GM12878 (cell line): ENCODE results near the gene RAB13. TPM values are rescaled to one million over a fixed set of nuclear protein-coding genes. Genes with fewer than 3 reads are reported as not detected.

Source experiments
- ATAC-seq: fragments of 200-7000 bp; cut with Tn5 transposase; 3 replicates; pipeline ENCODE4 v1.9.1; 2020; ENCODE audit warnings: mild to moderate bottlenecking, moderate library complexity
- BruUV-seq: library from RNA; stranded (reverse); fragments of 400-500 nt; replicated peaks from 2 replicates; lab custom pipeline; 2021; lab: Mats Ljungman, UMichigan
- CTCF ChIA-PET: fragments of 300-600 bp; sonication (Branson Sonifier 250); formaldehyde crosslinking; extraction: SDS; loops from one replicate; lab custom pipeline; 2021; ENCODE audit warnings: inconsistent platforms; lab: Yijun Ruan, JAX
- POLR2A ChIA-PET: fragments of 350-600 bp; formaldehyde crosslinking; extraction: SDS; loops from one replicate; lab custom pipeline; 2021; ENCODE audit warnings: inconsistent platforms; lab: Charles Lee
- RAD21 ChIA-PET: fragments of 300-600 bp; sonication (Branson Sonifier 250); formaldehyde crosslinking; loops from one replicate; lab custom pipeline; 2023; ENCODE audit warnings: antibody characterized with exemption; ENCODE audit not compliant: unreplicated experiment; lab: Charles Lee
- SMC1A ChIA-PET: fragments of 300-600 bp; sonication (Branson Sonifier 250); formaldehyde crosslinking; loops from one replicate; lab custom pipeline; 2023; ENCODE audit not compliant: unreplicated experiment, uncharacterized antibody; lab: Charles Lee
- DNase-seq: peaks from one replicate; pipeline ENCODE4 v3.0.0-alpha.2; 2011; ENCODE audit warnings: low read depth, low spot score
- FAIRE-seq: peaks from 3 replicates; lab custom pipeline; 2011; peaks lifted over from hg19 to GRCh38; lab: Jason Lieb, UNC
- H2AFZ ChIP-seq: 2 replicates; pipeline ENCODE4 v1.6.0; 2011; ENCODE audit warnings: low read depth, low read length, control low read depth; ENCODE audit not compliant: control insufficient read depth
- H3K27ac ChIP-seq: 2 replicates; pipeline ENCODE4 v1.5.1; 2011; ENCODE audit warnings: control low read depth; ENCODE audit not compliant: control insufficient read depth, insufficient read depth
- H3K27me3 ChIP-seq, 2 experiments: replicated peaks in 1 of 2; 2 replicates each; pipeline versions ENCODE4 v1.6.0 to v1.6.1; 2011; ENCODE audit warnings: low read length in 1 of 2; ENCODE audit not compliant: control insufficient read depth in 2 of 2, insufficient read depth in 2 of 2
- H3K36me3 ChIP-seq, 2 experiments: 2 replicates each; pipeline ENCODE4 v1.5.1; 2011; ENCODE audit warnings: low read length in 1 of 2; ENCODE audit not compliant: control insufficient read depth in 2 of 2, insufficient read depth in 2 of 2
- H3K4me1 ChIP-seq: 2 replicates; pipeline ENCODE4 v1.6.1; 2011; ENCODE audit warnings: mild to moderate bottlenecking, low read length, moderate library complexity, mixed read lengths; ENCODE audit not compliant: control insufficient read depth, insufficient read depth
- H3K4me2 ChIP-seq: 2 replicates; pipeline ENCODE4 v1.6.0; 2011; ENCODE audit warnings: control low read depth; ENCODE audit not compliant: control insufficient read depth, insufficient read depth
- H3K4me3 ChIP-seq: fragments of 200-600 bp; sonication (generic); 2 replicates; pipeline ENCODE4 v1.5.1; 2016
- H3K79me2 ChIP-seq: 2 replicates; pipeline ENCODE4 v1.6.0; 2011; ENCODE audit warnings: low read length; ENCODE audit not compliant: control insufficient read depth, insufficient read depth
- H3K9ac ChIP-seq: 2 replicates; pipeline ENCODE4 v1.8.0; 2011; ENCODE audit warnings: low read length, control low read depth, mixed read lengths; ENCODE audit not compliant: control insufficient read depth, insufficient read depth
- H3K9me3 ChIP-seq: replicated peaks from 3 replicates; pipeline ENCODE4 v1.5.1; 2011; ENCODE audit warnings: mild to moderate bottlenecking, low read length; ENCODE audit not compliant: control insufficient read depth, insufficient read depth
- H4K20me1 ChIP-seq: 2 replicates; pipeline ENCODE4 v1.6.0; 2011; ENCODE audit not compliant: control insufficient read depth, insufficient read depth
- CHD1 ChIP-seq: IDR thresholded peaks from 2 replicates; pipeline ENCODE4 v1.6.1; 2012; ENCODE audit warnings: low read depth, low read length, improper control_type of control experiment
- CHD2 ChIP-seq: IDR thresholded peaks from 2 replicates; pipeline ENCODE4 v1.6.1; 2011; ENCODE audit warnings: low read depth, low read length, improper control_type of control experiment, borderline replicate concordance
- EP300 ChIP-seq, 2 experiments: fragments of 150-350 bp in 1 of 2; IDR thresholded peaks; 2 replicates each; pipeline ENCODE4 v1.6.1; 2011 to 2012; ENCODE audit warnings: low read depth in 2 of 2, low read length in 2 of 2, borderline replicate concordance in 1 of 2, improper control_type of control experiment in 1 of 2, inconsistent platforms in 1 of 2; ENCODE audit not compliant: control insufficient read depth in 1 of 2
- FOXM1 ChIP-seq: IDR thresholded peaks from 2 replicates; pipeline ENCODE4 v1.6.1; 2012; ENCODE audit warnings: low read depth, mild to moderate bottlenecking, inconsistent platforms, low read length, moderate library complexity
- HCFC1 ChIP-seq: fragments of 150-350 bp; IDR thresholded peaks from 2 replicates; pipeline ENCODE4 v1.6.1; 2014; ENCODE audit warnings: low read length
- HDGF ChIP-seq: fragments of 450-650 bp; IDR thresholded peaks from 2 replicates; pipeline ENCODE4 v1.6.1; 2016; ENCODE audit warnings: antibody characterized with exemption
- MTA3 ChIP-seq: IDR thresholded peaks from 2 replicates; pipeline ENCODE4 v1.6.1; 2012; ENCODE audit warnings: low read length, inconsistent platforms, borderline replicate concordance
- USF2 ChIP-seq: IDR thresholded peaks from 2 replicates; pipeline ENCODE4 v1.6.1; 2011; ENCODE audit warnings: low read depth, low read length, improper control_type of control experiment, borderline replicate concordance
- WGBS: methylation state at CpG from one replicate; pipeline ENCODE4 v1.1.6; 2016; ENCODE audit warnings: low lambda C conversion rate; ENCODE audit not compliant: insufficient replicate concordance, insufficient coverage; ENCODE audit errors: missing lambda C conversion rate; 5-methylcytosine and 5-hydroxymethylcytosine counted together
- in situ Hi-C: fragments of 300-500 bp; cut with MboI; formaldehyde crosslinking; loops from 9 replicates; pipeline ENCODE4 v1.14.3; 2018; ENCODE audit warnings: mixed read lengths
- intact Hi-C: fragments of 100-400 bp; cut with micrococcal nuclease; formaldehyde crosslinking; loops from one replicate; pipeline ENCODE4 v1.14.2; 2022; ENCODE audit not compliant: unreplicated experiment
- polyA plus RNA-seq, 11 experiments: library from polyadenylated mRNA; depleted of rRNA in 4 of 11; unstranded in 6 of 11; stranded (reverse) in 5 of 11; fragments of >200 nt; fragmentation: Nextera tagmentation in 4 of 11; fragmentation: Illumina TruSeq in 1 of 11; extraction: Ambion mirVana in 4 of 11; extraction: Trizol in 1 of 11; gene quantifications; 1 replicate in 1 of 11; 2 replicates in 10 of 11; pipeline versions ENCODE4 v1.2.1 to v1.2.3, GENCODE V29; 2011 to 2016; ENCODE audit warnings: inconsistent platforms in 2 of 11, missing spikeins in 2 of 11, low read depth in 1 of 11
- total RNA-seq, 4 experiments: library from RNA; depleted of rRNA in 3 of 4; stranded (reverse); fragments of >200 nt in 3 of 4; fragmentation: Illumina TruSeq in 1 of 4; extraction: Trizol in 1 of 4; gene quantifications; 2 replicates each; pipeline versions ENCODE4 v1.2.1 to v1.2.3, GENCODE V29; 2013 to 2021

Gene RAB13
- total and polyA plus RNA-seq, 10 of the 15 experiments (the other 5 are each of a cell fraction or from before 2014, with no cell fraction given), result 0.75 to 30.7 (median 15.9) TPM

- no peak for DNase-seq
- intact Hi-C loops, result no loop called here
- no peak for ATAC-seq
- H3K36me3 ChIP-seq, result peaks cover 0 to 16% of the 10 kb centered on the region in 2 experiments; a peak in 3 of 4 replicates
- SMC1A ChIA-PET, result interaction anchor here (1.4 to 1.5 kb wide), 2 partner anchors 9 to 182 kb away, joined by 3 to 4 read pairs; partner anchors contain the start of gene RAB13
- no peak overlapping the region for H2AFZ ChIP-seq
- RAD21 ChIA-PET, result interaction anchor here (0.6 kb wide), 1 partner anchor 350 kb away, joined by 3 read pairs; no protein-coding TSS in a partner anchor
- H3K27me3 ChIP-seq, result no peaks in the 10 kb centered on the region
- no peak for FAIRE-seq
- H3K4me2 ChIP-seq, result no peak overlapping the region
- no peaks in the 10 kb centered on the region for H3K9me3 ChIP-seq
- 68% methylated on average over 3 of the region's 3 CpGs for WGBS
- H3K79me2 ChIP-seq, result peaks cover 25% of the 10 kb centered on the region
- no peak overlapping the region for H3K9ac ChIP-seq
- H3K27ac ChIP-seq, result no peak overlapping the region
- POLR2A ChIA-PET, result interaction anchor here (0.6 kb wide), 1 partner anchor 399 kb away, joined by 4 read pairs; no protein-coding TSS in a partner anchor
- no peak overlapping the region for H3K4me3 ChIP-seq
- BruUV-seq, result no TSS peak
- H4K20me1 ChIP-seq, result no peaks in the 10 kb centered on the region
- in situ Hi-C loops, result loop anchor here (10.0 kb wide), 1 partner anchor 490 kb away; no protein-coding TSS in a partner anchor
- no peak for TF ChIP-seq CHD1
- no peak for TF ChIP-seq HCFC1
- TF ChIP-seq EP300 (IDR thresholded peaks at IDR 0.05; ENCODE audit: borderline replicate concordance in 1 of 2, control insufficient read depth in 1 of 2, low read depth in 2 of 2, low read length in 2 of 2), result no peak
- no peak for TF ChIP-seq CHD2
- no peak for TF ChIP-seq MTA3
- TF ChIP-seq USF2, result no peak
- TF ChIP-seq FOXM1, result no peak
- no peak for TF ChIP-seq HDGF
- TF ChIP-seq, all 136 proteins: peak for 0
- H3K4me1 ChIP-seq, result peaks cover 9% of the 10 kb centered on the region; the same call in 1 of the 2 replicates
- CTCF ChIA-PET, result interaction anchor here (1.0 to 1.1 kb wide), 2 partner anchors 18 to 120 kb away, joined by 3 read pairs; partner anchors contain the start of gene JTB
These were observed 9.1 kb upstream of the RAB13 start for GRCh38 chr1:153995202-153995601.
